Kidney epithelial cell (primary cell): ENCODE results near the gene VOPP1. TPM values are rescaled to one million over a fixed set of nuclear protein-coding genes. Genes with fewer than 3 reads are reported as not detected.

ENCODE experiments used
- DNase-seq: peaks from one replicate; pipeline ENCODE4 v3.0.0-alpha.2; 2010; ENCODE audit warnings: low read depth
- H3K27me3 ChIP-seq: 2 replicates; pipeline ENCODE4 v1.6.0; 2011; ENCODE audit warnings: low read length; ENCODE audit not compliant: control insufficient read depth, insufficient read depth
- H3K36me3 ChIP-seq: 2 replicates; pipeline ENCODE4 v1.5.1; 2011; ENCODE audit warnings: low read length; ENCODE audit not compliant: control insufficient read depth, insufficient read depth
- H3K4me3 ChIP-seq: 2 replicates; pipeline ENCODE4 v1.5.1; 2011; ENCODE audit warnings: low read depth, mild to moderate bottlenecking, control low read depth, low read length
- CTCF ChIP-seq: IDR thresholded peaks from 2 replicates; pipeline ENCODE4 v1.5.1; 2011; ENCODE audit warnings: mild to moderate bottlenecking, moderate library complexity, low read length, control low read depth, inconsistent platforms; ENCODE audit not compliant: insufficient read depth, poor library complexity, severe bottlenecking
- total RNA-seq: library from RNA; depleted of rRNA; stranded (reverse); fragments of >200 nt; gene quantifications from 2 replicates; pipeline ENCODE4 v1.2.3, GENCODE V29; 2015

The VOPP1 gene
- total RNA-seq, 1 donor from 2014 or later, result 118 TPM

- DNase-seq, result no peak
- no peak for TF ChIP-seq CTCF
- no peaks in the 10 kb centered on the region for H3K36me3 ChIP-seq
- H3K4me3 ChIP-seq, result no peak overlapping the region
- no peaks in the 10 kb centered on the region for H3K27me3 ChIP-seq
These were observed 134.1 kb downstream of the VOPP1 start for GRCh38 chr7:55438085-55438756.

GRCh38 chr7:55437375-55437774 lies 134.9 kb downstream of the VOPP1 start:
- TF ChIP-seq CTCF, result no peak
- Histone ChIP-seq H3K36me3 (no peaks in the 10 kb centered on the region), H3K27me3 (no peaks in the 10 kb centered on the region), H3K4me3 (no peak overlapping the region)
- DNase-seq, result no peak

GRCh38 chr7:55436457-55436856 lies 135.8 kb downstream of the VOPP1 start:
- no peak overlapping the region for H3K4me3 ChIP-seq
- DNase-seq, result no peak
- H3K36me3 ChIP-seq, result no peaks in the 10 kb centered on the region
- no peak for TF ChIP-seq CTCF
- no peaks in the 10 kb centered on the region for H3K27me3 ChIP-seq

- TF ChIP-seq CTCF, result no peak
- DNase-seq, result no peak
- Histone ChIP-seq H3K4me3 (no peak overlapping the region), H3K27me3 (no peaks in the 10 kb centered on the region), H3K36me3 (no peaks in the 10 kb centered on the region)
These were observed 136.8 kb downstream of the VOPP1 start for GRCh38 chr7:55435466-55435865.

- no peaks in the 10 kb centered on the region for H3K27me3 ChIP-seq
- H3K36me3 ChIP-seq, result no peaks in the 10 kb centered on the region
- peak; percentile 54 for TF ChIP-seq CTCF
- H3K4me3 ChIP-seq, result no peak overlapping the region
- DNase-seq, result no peak
These were observed 139.1 kb downstream of the VOPP1 start for GRCh38 chr7:55432939-55433784.
